HG03060 (cell line): ENCODE data around the gene KRTAP5-10.
"Not testable (repeated sequence)": the region's sequence is repeated elsewhere in the genome, so short reads cannot be mapped to it uniquely, and the experiment has no call there.

Experiments
- ATAC-seq: cut with Tn5 transposase; IDR thresholded peaks from one replicate; pipeline ENCODE4 v1.9.1; 2021; ENCODE audit warnings: low read depth, moderate number of reproducible peaks; ENCODE audit not compliant: unreplicated experiment

KRTAP5-10 gene

DNA sequence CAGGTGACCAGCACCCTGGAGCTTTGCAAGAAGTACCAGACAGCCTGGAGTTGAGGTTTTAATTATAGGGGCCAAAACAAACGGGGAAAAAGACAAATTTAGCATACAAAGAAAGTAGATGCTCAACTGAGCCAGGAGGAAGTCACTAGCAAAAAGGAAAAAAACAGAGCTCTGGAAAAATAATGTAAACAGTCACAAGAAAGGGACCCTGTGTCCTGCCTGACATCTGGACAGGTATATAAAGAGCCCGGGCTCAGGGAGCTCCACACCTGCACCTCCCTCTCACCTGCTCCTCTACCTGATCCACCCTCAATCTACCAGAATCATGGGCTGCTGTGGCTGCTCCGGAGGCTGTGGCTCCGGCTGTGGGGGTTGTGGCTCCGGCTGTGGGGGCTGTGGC, at the start of gene KRTAP5-10:
KRTAP5-10 (plus strand) TSS at position 301 of the 400 bp plus-strand sequence; CDS start at position 326, 25 bp downstream.
- ATAC-seq: no peak

GRCh38 chr11:71518506-71519471, 46.6 kb upstream of the KRTAP5-10 start:
- no peak for ATAC-seq

- ATAC-seq: no peak
These were observed 45.8 kb upstream of the KRTAP5-10 start for GRCh38 chr11:71519546-71519945.

GRCh38 chr11:71525188-71525937, 40.0 kb upstream of the KRTAP5-10 start:
- no peak for ATAC-seq

DNA sequence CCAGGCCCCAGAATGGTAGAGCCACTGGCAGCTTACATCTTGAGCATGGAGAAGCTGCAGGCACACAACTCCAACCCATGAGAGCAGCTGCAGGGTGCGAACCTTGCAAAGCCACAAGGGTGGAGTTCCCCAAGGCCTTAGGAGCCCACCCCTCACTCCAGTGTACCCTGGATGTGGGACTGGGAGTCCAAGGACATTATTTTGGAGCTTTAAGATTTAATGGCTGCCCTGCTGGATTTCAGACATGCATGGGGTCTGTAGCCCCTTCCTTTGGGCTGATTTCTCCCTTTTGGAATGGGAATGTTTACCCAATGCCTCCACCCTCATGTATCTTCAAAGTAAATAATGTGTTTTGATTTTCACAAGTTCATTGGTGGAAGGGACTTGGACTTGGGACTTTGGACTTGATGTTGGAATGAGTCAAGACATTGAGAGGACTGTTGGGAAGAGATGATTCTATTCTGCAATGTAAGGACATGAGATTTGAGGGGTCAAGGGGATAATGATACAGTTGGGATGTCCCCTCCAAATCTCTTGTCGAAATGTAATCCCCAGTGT, 39.3 kb upstream of the KRTAP5-10 start:
- ATAC-seq: no peak

GRCh38 chr11:71526796-71527575, 38.4 kb upstream of the KRTAP5-10 start, which contains the start of gene KRTAP5-7:
Gene KRTAP5-7, plus strand, starts transcription at chr11:71527267. Its CDS starts 34 bp downstream, at chr11:71527301.
- ATAC-seq: not testable (repeated sequence)

- ATAC-seq: no peak
These were observed 37.7 kb upstream of the KRTAP5-10 start for GRCh38 chr11:71527576-71528210.

DNA sequence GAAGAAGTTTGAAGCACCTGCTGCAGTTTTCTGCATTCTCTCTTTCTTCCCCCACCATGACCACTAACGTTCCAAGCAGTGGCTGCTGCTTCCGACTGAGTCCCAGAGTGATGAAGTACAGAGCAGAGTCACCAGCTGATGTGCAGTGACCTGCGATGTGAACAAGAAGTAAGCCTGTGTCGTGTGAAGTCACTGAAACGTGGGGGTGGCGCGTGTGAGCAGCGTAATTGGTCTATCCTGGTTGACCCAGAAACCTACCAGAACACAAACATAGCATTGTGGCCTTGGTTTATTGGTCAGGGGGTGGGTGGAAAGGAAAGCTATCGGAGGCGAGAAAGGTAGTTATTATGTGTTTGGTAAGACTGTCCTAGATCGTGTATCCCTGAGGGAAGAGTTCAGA, 34.8 kb upstream of the KRTAP5-10 start:
- ATAC-seq: no peak

GRCh38 chr11:71532036-71532610, 33.2 kb upstream of the KRTAP5-10 start:
- no peak for ATAC-seq

GRCh38 chr11:71534711-71535608, 30.4 kb upstream of the KRTAP5-10 start:
- not testable (repeated sequence) for ATAC-seq

DNA sequence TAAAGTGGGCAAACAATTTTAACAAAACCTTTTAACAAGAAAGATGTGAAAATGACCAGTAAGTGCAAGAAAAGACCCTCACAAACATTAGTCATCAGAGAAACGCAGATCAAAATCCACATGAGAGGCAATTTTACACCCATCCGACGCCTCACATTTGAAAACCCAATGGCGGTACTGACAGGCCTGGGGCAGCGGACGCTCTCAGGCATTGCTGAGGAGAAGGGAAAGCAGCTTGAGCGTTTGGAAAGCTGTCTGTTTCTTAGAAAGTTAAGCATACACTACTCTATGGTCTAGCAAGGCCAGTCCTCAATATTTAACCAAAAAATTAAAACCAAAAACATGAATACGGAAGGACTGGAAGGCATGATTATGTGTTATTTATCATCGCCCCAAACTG, 29.5 kb upstream of the KRTAP5-10 start:
- ATAC-seq: no peak

DNA sequence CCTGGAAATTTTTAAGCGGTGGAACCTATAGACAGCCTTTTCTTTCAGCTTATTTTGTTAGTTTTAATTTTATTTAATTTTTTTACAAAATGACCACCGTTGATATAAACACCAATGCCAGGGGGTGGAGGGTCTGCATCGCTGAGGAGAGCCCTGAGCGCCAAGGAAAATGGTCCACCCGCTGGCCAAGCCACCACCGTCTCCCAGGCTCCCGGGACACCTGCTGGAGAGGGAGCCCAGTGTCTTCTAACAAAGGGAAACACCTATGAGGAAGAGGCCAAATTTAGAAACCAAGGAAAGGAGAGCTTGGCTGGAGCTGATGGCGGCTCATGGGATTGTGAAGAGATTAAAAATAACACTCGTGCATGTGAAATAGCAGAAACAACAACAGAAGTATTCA, 27.8 kb upstream of the KRTAP5-10 start:
- no peak for ATAC-seq

GRCh38 chr11:71537977-71538665, 27.2 kb upstream of the KRTAP5-10 start, which contains the start of gene KRTAP5-8:
Gene KRTAP5-8, plus strand, starts transcription at chr11:71538025. Its CDS starts 31 bp downstream, at chr11:71538056.
- not testable (repeated sequence) for ATAC-seq

DNA sequence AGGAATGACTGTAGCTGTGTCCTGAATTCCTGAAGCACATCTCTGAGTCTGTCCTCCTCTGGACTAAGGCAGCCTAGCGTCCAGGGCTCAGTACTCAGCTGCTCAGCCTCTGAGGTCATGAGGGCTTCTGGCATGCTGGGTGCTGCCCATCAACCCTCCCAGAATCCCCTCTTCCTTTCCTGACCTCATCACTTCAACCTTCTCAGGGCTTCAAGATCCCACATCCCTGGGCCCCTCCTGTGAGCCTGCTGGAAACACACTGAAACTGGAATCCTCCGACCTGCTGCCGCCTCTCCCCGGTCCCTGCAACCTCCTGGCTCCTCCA, 26.7 kb upstream of the KRTAP5-10 start:
- no peak for ATAC-seq

- no peak for ATAC-seq
These were observed 26.3 kb upstream of the KRTAP5-10 start for GRCh38 chr11:71539017-71539416.

DNA sequence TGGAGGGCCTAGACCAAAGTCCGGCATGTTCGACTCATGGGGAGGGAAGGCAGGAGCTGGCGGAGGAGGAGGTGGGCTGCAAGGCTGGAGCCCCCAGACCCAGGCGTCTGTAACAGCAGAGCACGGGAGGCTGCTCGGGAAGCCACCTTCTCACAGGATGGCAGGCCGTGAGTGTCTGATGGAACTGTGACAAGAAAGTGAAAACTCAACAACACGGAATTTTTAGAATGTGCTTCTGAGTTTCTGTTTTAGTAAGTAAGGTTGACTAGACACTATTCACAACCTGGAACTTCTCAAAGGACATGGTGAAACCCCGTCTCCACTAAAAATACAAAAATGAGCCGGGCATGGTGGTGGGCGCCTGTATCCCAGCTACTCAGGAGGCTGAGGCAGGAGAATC, 25.4 kb upstream of the KRTAP5-10 start:
- ATAC-seq: not testable (repeated sequence)

DNA sequence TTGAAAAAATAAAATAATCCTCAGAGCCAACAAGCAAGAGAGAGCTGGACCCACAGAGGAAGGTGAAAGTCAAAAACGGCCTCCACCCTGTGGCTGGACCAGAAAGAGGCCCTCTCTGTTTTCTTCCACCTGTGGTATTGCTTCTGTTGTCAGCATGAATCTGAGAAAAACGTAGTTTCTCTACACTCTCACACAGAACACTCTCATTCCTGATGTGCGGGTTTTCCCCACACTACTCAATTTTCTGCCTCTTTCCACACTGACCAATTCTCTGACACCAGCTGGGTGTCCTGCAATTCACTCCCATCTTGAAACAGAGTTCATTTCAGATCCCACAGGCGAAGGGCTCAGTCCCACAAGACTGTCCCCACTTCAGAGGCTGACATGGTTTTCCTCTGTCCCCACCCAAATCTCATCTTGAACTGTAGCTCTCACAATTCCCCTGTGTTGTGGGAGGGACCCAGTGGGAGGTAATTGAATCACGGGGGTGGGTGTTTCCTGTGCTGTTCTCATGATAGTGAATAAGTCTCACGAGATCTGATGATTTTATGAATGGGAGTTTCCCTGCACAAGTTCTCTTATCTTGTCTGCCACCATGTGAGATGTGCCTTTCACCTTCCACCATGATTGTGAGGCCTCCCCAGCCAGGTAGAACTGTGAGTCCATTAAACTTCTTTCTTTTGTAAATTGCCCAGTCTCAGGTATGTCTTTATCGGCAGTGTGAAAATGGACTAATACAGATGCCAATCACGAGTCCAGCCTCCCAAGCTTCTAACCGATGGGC, 24.6 kb upstream of the KRTAP5-10 start:
- ATAC-seq: not testable (repeated sequence)
